OCI-LY3 (cell line): ENCODE results near the gene TBC1D1.

Experiments
- CTCF ChIP-seq: fragments of 200-600, 300-600 bp; sonication (generic); IDR thresholded peaks from 2 replicates; pipeline ENCODE4 v1.5.1; 2014; ENCODE audit warnings: antibody characterized with exemption, low read length, low read depth
- EZH2phosphoT487 ChIP-seq: fragments of 200-600 bp; shearing (Covaris generic); IDR thresholded peaks from 2 replicates; pipeline ENCODE4 v1.6.1; 2018; ENCODE audit warnings: antibody characterized with exemption, mixed run types, low read depth

- TF ChIP-seq CTCF (no peak), EZH2phosphoT487 (no peak)
Observed at GRCh38 chr4:38009949-38010348, 119.1 kb downstream of the TBC1D1 start.
